GM12872 (cell line): ENCODE results near the gene ARHGEF19.
A peak's percentile ranks its signal among the peaks of the same experiment; 100 is the strongest.

ENCODE experiments used
- CTCF ChIP-seq: IDR thresholded peaks from 3 replicates; pipeline ENCODE4 v1.5.1; 2011; ENCODE audit warnings: low read depth, mild to moderate bottlenecking, low read length, moderate library complexity; ENCODE audit not compliant: insufficient read depth

The ARHGEF19 gene

GRCh38 chr1:16247441-16247840 is 35.0 kb upstream of the ARHGEF19 start:
- TF ChIP-seq CTCF: no peak

GRCh38 chr1:16246961-16247360 is 34.5 kb upstream of the ARHGEF19 start:
- no peak for TF ChIP-seq CTCF

GRCh38 chr1:16245476-16246196 is 33.2 kb upstream of the ARHGEF19 start:
- TF ChIP-seq CTCF: no peak

- no peak for TF ChIP-seq CTCF
Observed at GRCh38 chr1:16244650-16245285, 32.3 kb upstream of the ARHGEF19 start.

- peak; percentile 92 for TF ChIP-seq CTCF
Observed at GRCh38 chr1:16243936-16244649, 31.6 kb upstream of the ARHGEF19 start.

DNA sequence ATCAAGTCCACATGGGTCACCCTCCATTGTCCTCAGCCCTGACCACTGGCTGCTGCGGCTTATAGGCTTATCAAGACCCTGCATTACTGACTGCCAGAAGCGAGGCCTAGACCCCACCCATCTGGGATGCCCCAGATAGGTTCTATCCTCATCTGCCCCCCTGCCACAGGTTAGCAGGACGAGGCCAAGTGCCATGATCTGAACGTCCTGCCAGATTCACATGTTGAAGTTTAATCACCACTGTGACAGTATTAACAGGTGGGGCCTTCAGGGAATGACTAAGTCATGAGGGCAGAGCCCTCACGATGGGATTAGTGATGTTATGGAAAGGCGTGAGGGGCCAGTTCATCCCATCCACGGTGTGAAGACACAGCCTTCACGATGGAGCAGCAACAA is 30.8 kb upstream of the ARHGEF19 start:
- no peak for TF ChIP-seq CTCF

- TF ChIP-seq CTCF: no peak
Observed at GRCh38 chr1:16242556-16243214, 30.2 kb upstream of the ARHGEF19 start.
